Kidney tubule cell (primary cell): ENCODE results near the gene ACTG2.

ENCODE experiments used
- DNase-seq: peaks from one replicate; pipeline ENCODE4 v3.0.0-alpha.2; 2018; ENCODE audit warnings: low spot score

Gene ACTG2

DNA sequence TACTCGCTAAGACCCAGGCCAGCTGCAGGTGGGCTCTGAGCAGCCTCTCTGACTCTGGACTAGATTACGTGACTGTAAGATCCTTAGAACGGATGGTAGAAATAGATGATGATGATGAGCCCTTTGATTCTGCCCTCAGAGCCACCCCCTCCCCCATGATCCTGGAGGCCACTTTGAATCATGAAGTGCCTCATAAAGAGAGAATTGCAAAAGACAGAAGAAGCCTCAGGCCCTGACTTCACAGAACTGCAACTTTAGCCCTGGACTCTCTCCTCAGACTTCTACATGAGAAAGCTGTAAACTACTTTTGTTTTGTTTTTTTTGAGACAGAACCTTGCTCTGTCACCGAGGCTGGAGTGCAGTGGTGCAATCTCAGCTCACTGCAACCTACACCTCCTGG is 76.5 kb downstream of the ACTG2 start:
- DNase-seq, result no peak
